ENCODE measurements around the gene TTLL1. TPM values are rescaled to one million over a fixed set of nuclear protein-coding genes. Genes with fewer than 3 reads are reported as not detected.

TTLL1 gene
- polyA plus RNA-seq, 3 donors = 4.7 to 6.0 (median 5.6) TPM

DNA sequence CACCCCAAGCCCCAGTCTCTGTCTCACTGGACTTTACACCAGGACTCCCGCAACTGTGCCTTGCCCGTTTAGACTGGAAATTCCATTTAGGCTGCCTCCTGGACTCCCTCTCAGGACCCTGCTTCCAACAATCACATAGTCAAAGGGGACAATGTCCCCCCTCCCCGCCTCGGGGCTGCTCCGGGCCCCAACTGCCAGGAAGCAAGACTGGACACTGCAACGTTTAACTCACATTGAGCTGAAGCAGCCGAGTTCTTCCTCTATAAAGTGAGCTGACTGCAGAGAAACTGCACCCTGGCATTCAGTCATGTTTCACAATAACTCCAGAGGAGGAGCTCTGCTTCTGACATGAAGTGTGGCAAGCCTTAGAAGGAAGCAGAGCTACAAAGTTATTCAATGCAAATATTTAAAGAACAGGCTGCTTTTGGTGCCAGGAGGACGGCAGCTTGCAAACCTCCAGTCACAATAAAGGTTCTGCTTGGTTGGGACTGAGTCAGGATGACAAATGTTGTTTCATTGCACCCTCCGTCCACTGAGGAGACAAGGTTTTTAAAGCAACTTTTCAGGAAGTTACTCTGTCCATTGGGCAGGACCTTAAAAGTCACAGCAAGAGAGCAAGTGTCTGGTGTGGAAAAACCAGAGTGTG, 94.2 kb downstream of the TTLL1 start:
- peak; percentile 86 to 94 (median 92) for DNase-seq
- peak overlapping the region; percentile 66 for H3K4me2 ChIP-seq (replicated peaks; ENCODE audit: extremely low read depth, low read length, poor library complexity, severe bottlenecking)
- H4K20me1 ChIP-seq (ENCODE audit: insufficient read depth, low read length) = peaks cover 88% of the 10 kb centered on the region

DNA sequence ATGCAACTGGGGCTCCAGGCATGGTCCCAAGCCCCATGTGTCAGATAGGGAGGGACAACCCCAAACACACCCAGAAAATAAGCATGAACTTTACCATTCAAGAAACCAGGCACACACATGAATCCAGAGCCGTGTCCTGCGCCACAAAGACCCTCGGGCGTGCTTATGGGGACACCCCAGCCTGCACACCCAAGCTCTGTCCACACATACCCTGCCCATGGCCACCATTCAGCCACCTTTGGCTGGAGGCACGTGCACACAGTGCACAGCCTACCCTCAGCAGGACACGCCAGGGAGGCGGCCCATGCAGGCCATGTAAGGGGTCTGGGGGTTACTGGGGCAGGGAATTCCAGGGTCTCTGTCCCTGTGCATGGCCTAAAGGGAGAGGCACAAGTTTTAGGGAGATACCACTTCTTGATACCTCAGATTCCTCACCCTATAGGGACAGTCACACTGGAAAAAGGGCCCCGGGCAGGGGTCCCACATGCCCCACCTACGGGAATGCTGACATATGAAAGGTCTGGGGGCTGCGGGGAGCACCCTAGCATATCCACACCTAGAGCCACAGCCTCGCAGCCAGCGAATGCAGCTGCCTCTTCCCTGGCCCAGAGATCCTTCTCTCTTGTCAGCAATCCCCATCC, 94.8 kb downstream of the TTLL1 start:
- peak overlapping the region; percentile 83 to 93 for H3K27ac ChIP-seq (ENCODE audit: low read depth in 1 of 2, low read length in 2 of 2)
- H3K9ac ChIP-seq (ENCODE audit: insufficient read depth, low read length, poor library complexity, severe bottlenecking) = peak overlapping the region; percentile 63
- Mint-ChIP-seq H3K4me1 (peaks cover 88% of the 10 kb centered on the region), H3K27ac (peak overlapping the region; percentile 96 to 99 (median 99)), H3K4me3 (peak overlapping the region; percentile 76 to 94), H3K27me3 (ENCODE audit: low read depth in 3 of 3) (peaks cover 0 to 2% (median 0%) of the 10 kb centered on the region in 3 donors), H3K36me3 (peaks cover 0 to 4% of the 10 kb centered on the region in 2 donors), H3K9me3 (peaks cover 0 to 2% (median 0%) of the 10 kb centered on the region in 7 donors)
- H2AFZ ChIP-seq (ENCODE audit: insufficient read depth, low read depth, low read length, poor library complexity, severe bottlenecking) = no peak overlapping the region
- TF ChIP-seq, protein P1, sequence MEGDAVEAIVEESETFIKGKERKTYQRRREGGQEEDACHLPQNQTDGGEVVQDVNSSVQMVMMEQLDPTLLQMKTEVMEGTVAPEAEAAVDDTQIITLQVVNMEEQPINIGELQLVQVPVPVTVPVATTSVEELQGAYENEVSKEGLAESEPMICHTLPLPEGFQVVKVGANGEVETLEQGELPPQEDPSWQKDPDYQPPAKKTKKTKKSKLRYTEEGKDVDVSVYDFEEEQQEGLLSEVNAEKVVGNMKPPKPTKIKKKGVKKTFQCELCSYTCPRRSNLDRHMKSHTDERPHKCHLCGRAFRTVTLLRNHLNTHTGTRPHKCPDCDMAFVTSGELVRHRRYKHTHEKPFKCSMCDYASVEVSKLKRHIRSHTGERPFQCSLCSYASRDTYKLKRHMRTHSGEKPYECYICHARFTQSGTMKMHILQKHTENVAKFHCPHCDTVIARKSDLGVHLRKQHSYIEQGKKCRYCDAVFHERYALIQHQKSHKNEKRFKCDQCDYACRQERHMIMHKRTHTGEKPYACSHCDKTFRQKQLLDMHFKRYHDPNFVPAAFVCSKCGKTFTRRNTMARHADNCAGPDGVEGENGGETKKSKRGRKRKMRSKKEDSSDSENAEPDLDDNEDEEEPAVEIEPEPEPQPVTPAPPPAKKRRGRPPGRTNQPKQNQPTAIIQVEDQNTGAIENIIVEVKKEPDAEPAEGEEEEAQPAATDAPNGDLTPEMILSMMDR (IDR thresholded peaks at IDR 0.05) = no peak
- intact Hi-C loops (cut with micrococcal nuclease) = no loop called here
- 90% methylated on average over 8 of the region's 12 CpGs for WGBS (ENCODE audit: insufficient coverage)
- no peak for DNase-seq
- no peaks in the 10 kb centered on the region for H3K27me3 ChIP-seq (ENCODE audit: control insufficient read depth in 2 of 2, insufficient read depth in 2 of 2, low read length in 2 of 2)
- H3K4me2 ChIP-seq (replicated peaks; ENCODE audit: extremely low read depth, low read length, poor library complexity, severe bottlenecking) = peak overlapping the region; percentile 66
- H4K20me1 ChIP-seq (ENCODE audit: insufficient read depth, low read length) = peaks cover 85% of the 10 kb centered on the region
- H3K4me3 ChIP-seq (replicated peaks in 1 of 3; ENCODE audit: low read depth in 2 of 3, low read length in 3 of 3) = peak overlapping the region; percentile 20 to 66 (median 23)
- peaks cover 86% of the 10 kb centered on the region for H3K79me2 ChIP-seq (ENCODE audit: insufficient read depth, low read length)
- H3K36me3 ChIP-seq (replicated peaks in 1 of 2; ENCODE audit: control insufficient read depth in 1 of 2, insufficient read depth in 2 of 2, low read length in 2 of 2) = no peaks in the 10 kb centered on the region
- peaks cover 82 to 88% of the 10 kb centered on the region in 2 donors for H3K4me1 ChIP-seq (ENCODE audit: control insufficient read depth in 1 of 2, insufficient read depth in 2 of 2, low read length in 2 of 2)
- no peaks in the 10 kb centered on the region for H3K9me3 ChIP-seq (replicated peaks in 1 of 2; ENCODE audit: control insufficient read depth in 1 of 2, insufficient read depth in 1 of 2, low read length in 2 of 2)

More for the DNA sequence above, 94.2 kb downstream of the TTLL1 start:
- Histone ChIP-seq H3K4me3 (replicated peaks in 1 of 3; ENCODE audit: low read depth in 2 of 3, low read length in 3 of 3) (peak overlapping the region; percentile 20 to 66 (median 23)), H2AFZ (ENCODE audit: insufficient read depth, low read depth, low read length, poor library complexity, severe bottlenecking) (no peak overlapping the region), H3K27me3 (ENCODE audit: control insufficient read depth in 2 of 2, insufficient read depth in 2 of 2, low read length in 2 of 2) (no peaks in the 10 kb centered on the region), H3K9me3 (replicated peaks in 1 of 2; ENCODE audit: control insufficient read depth in 1 of 2, insufficient read depth in 1 of 2, low read length in 2 of 2) (no peaks in the 10 kb centered on the region), H3K36me3 (replicated peaks in 1 of 2; ENCODE audit: control insufficient read depth in 1 of 2, insufficient read depth in 2 of 2, low read length in 2 of 2) (no peaks in the 10 kb centered on the region), H3K79me2 (ENCODE audit: insufficient read depth, low read length) (peaks cover 88% of the 10 kb centered on the region), H3K27ac (ENCODE audit: low read depth in 1 of 2, low read length in 2 of 2) (peak overlapping the region; percentile 83 to 93), H3K9ac (ENCODE audit: insufficient read depth, low read length, poor library complexity, severe bottlenecking) (peak overlapping the region; percentile 63), H3K4me1 (ENCODE audit: control insufficient read depth in 1 of 2, insufficient read depth in 2 of 2, low read length in 2 of 2) (peaks cover 88 to 93% of the 10 kb centered on the region in 2 donors)
- TF ChIP-seq, protein P1 (IDR thresholded peaks at IDR 0.05) = no peak
- Mint-ChIP-seq H3K27me3 (ENCODE audit: low read depth in 3 of 3) (peaks cover 0 to 2% (median 0%) of the 10 kb centered on the region in 3 donors), H3K36me3 (peaks cover 0 to 4% of the 10 kb centered on the region in 2 donors), H3K4me1 (peaks cover 92% of the 10 kb centered on the region), H3K4me3 (peak overlapping the region; percentile 76 to 94), H3K27ac (peak overlapping the region; percentile 96 to 99 (median 99)), H3K9me3 (peaks cover 0 to 2% (median 0%) of the 10 kb centered on the region in 7 donors)
- intact Hi-C loops (cut with micrococcal nuclease) = loop anchor here in 1 of 2 donors (5.0 kb wide), 1 partner anchor 63 kb away; no protein-coding TSS in a partner anchor
- WGBS (ENCODE audit: insufficient coverage) = 40% methylated on average over 3 of the region's 9 CpGs

Data from CD14-positive monocyte (primary cell).